Uterus (tissue), 2 donors: ENCODE results near the gene ALG6.

Source experiments
- CTCF ChIP-seq, 4 experiments: fragments of 200-600 bp in 2 of 4; fragments of 450-650 bp in 2 of 4; sonication (generic) in 2 of 4; IDR thresholded peaks; one replicate each; pipeline ENCODE4 v1.5.1; 2016 to 2019; ENCODE audit warnings: antibody characterized with exemption in 4 of 4, mild to moderate bottlenecking in 2 of 4, moderate library complexity in 1 of 4
- POLR2A ChIP-seq, 2 donors: fragments of 450-650 bp; IDR thresholded peaks; one replicate each; pipeline ENCODE4 v1.6.1; 2016; ENCODE audit warnings: antibody characterized with exemption in 2 of 2, mild to moderate bottlenecking in 1 of 2, moderate library complexity in 1 of 2

GRCh38 chr1:63321785-63322113 lies 45.7 kb upstream of the ALG6 start:
- no peak for TF ChIP-seq CTCF (IDR thresholded peaks at IDR 0.05)
- no peak for TF ChIP-seq POLR2A (IDR thresholded peaks at IDR 0.05)
